Right lobe of liver (tissue), 6 donors: Measurements from ENCODE around the gene LCTL. TPM values are rescaled to one million over a fixed set of nuclear protein-coding genes. Genes with fewer than 3 reads are reported as not detected.
A peak's percentile ranks its signal among the peaks of the same experiment; 100 is the strongest.
"Not testable (repeated sequence)": the region's sequence is repeated elsewhere in the genome, so short reads cannot be mapped to it uniquely, and the experiment has no call there.

Experiments
- ATAC-seq, 4 donors: fragments of 200-7000 bp; cut with Tn5 transposase; one replicate each; pipeline ENCODE4 v1.9.1; 2020; ENCODE audit warnings: mild to moderate bottlenecking in 4 of 4, moderate library complexity in 4 of 4
- DNase-seq, 3 donors: peaks; one replicate each; pipeline ENCODE4 v3.0.0-alpha.2; 2020
- H3K27ac ChIP-seq, 3 donors: fragments of 200-600 bp; one replicate each; pipeline ENCODE4 v1.8.0; 2022
- H3K27me3 ChIP-seq, 2 donors: fragments of 200-600 bp; one replicate each; pipeline ENCODE4 v1.8.0; 2022
- H3K36me3 ChIP-seq, 4 donors: fragments of 200-600 bp; sonication (generic) in 1 of 4; one replicate each; pipeline versions ENCODE4 v1.5.1 to v1.8.0; 2017 to 2022; ENCODE audit warnings: control low read depth in 1 of 4
- H3K4me1 ChIP-seq, 4 donors: fragments of 200-600 bp; sonication (generic) in 1 of 4; one replicate each; pipeline versions ENCODE4 v1.5.1 to v1.8.0; 2017 to 2022; ENCODE audit warnings: control low read depth in 1 of 4
- H3K4me3 ChIP-seq, 3 donors: fragments of 200-600 bp; one replicate each; pipeline ENCODE4 v1.8.0; 2022
- H3K9me3 ChIP-seq, 4 donors: fragments of 200-600 bp; sonication (generic) in 1 of 4; one replicate each; pipeline versions ENCODE4 v1.5.1 to v1.8.0; 2017 to 2022; ENCODE audit warnings: control low read depth in 1 of 4
- CTCF ChIP-seq, 4 donors: fragments of 200-600 bp in 3 of 4; fragments of 450-650 bp in 1 of 4; IDR thresholded peaks; one replicate each; pipeline versions ENCODE4 v1.5.1 to v1.8.0; 2016 to 2022; ENCODE audit warnings: antibody characterized with exemption in 4 of 4, mild to moderate bottlenecking in 2 of 4
- POLR2A ChIP-seq: fragments of 450-650 bp; IDR thresholded peaks from one replicate; pipeline ENCODE4 v1.6.1; 2017; ENCODE audit warnings: antibody characterized with exemption, mild to moderate bottlenecking
- WGBS: methylation state at CpG from one replicate; pipeline ENCODE4 v1.1.6; 2018; ENCODE audit warnings: low coverage, low lambda C conversion rate; ENCODE audit not compliant: insufficient coverage; ENCODE audit errors: missing lambda C conversion rate; 5-methylcytosine and 5-hydroxymethylcytosine counted together
- intact Hi-C, 2 donors: fragments of 100-400 bp; cut with DNase I; formaldehyde crosslinking; loops; one replicate each; pipeline versions ENCODE4 v1.11.2 to v1.14.1; 2022
- total RNA-seq, 6 experiments: library from RNA; depleted of rRNA in 2 of 6; stranded (reverse); fragments of >200 nt in 2 of 6; fragmentation: NEBNext Ultra II Directional in 3 of 6; extraction: Animal tissue kit (Norgen Biotek cat#: 25700) in 3 of 6; gene quantifications; one replicate each; pipeline versions ENCODE4 v1.1.0 to v1.2.4, GENCODE V29; 2016 to 2023
- donor health status: DM: no; HTN: yes; CAD: no.
- donor health status: DM: no; HTN: no; CAD: no.
- donor health status: DM: no; HTN: no; CAD: no.
- donor health status: DM: no; HTN: yes; CAD: no.
- donor health status: DM: no; HTN: yes; CAD: no.

LCTL gene
- total RNA-seq, 6 experiments from 2014 or later = not detected

GRCh38 chr15:66590435-66590834 lies 24.6 kb upstream of the LCTL start:
- H3K36me3 ChIP-seq = no peaks in the 10 kb centered on the region
- peak overlapping the region in 2 of 3 donors; percentile 1 to 40 for H3K27ac ChIP-seq
- intact Hi-C loops = no loop called here
- WGBS = 37% methylated on average over 2 of the region's 2 CpGs
- H3K27me3 ChIP-seq = no peaks in the 10 kb centered on the region
- ATAC-seq (peak; percentile 72 to 81 (median 78)), DNase-seq (no peak)
- no peaks in the 10 kb centered on the region for H3K9me3 ChIP-seq
- TF ChIP-seq CTCF (IDR thresholded peaks at IDR 0.05) = no peak
- no peak for TF ChIP-seq POLR2A
- peaks cover 0 to 7% (median 3%) of the 10 kb centered on the region in 4 donors for H3K4me1 ChIP-seq
- H3K4me3 ChIP-seq = no peak overlapping the region

GRCh38 chr15:66589429-66589828 lies 23.6 kb upstream of the LCTL start:
- H3K4me1 ChIP-seq, H3K9me3 ChIP-seq, intact Hi-C loops, H3K36me3 ChIP-seq, H3K27ac ChIP-seq, H3K4me3 ChIP-seq, ATAC-seq, H3K27me3 ChIP-seq, DNase-seq: not testable (repeated sequence)
- 86% methylated on average over 6 of the region's 6 CpGs for WGBS

GRCh38 chr15:66588971-66589370 lies 23.2 kb upstream of the LCTL start:
- H3K27ac ChIP-seq = no peak overlapping the region
- DNase-seq (no peak), ATAC-seq (no peak)

GRCh38 chr15:66588537-66588936 lies 22.7 kb upstream of the LCTL start:
- intact Hi-C loops = no loop called here
- DNase-seq (no peak), ATAC-seq (no peak)
- WGBS = 100% methylated on average over 1 of the region's 5 CpGs
- no peaks in the 10 kb centered on the region for H3K36me3 ChIP-seq
- no peak overlapping the region for H3K27ac ChIP-seq
- no peak overlapping the region for H3K4me3 ChIP-seq
- peaks cover 0 to 7% (median 3%) of the 10 kb centered on the region in 4 donors for H3K4me1 ChIP-seq
- no peaks in the 10 kb centered on the region for H3K9me3 ChIP-seq
- TF ChIP-seq POLR2A (no peak), CTCF (IDR thresholded peaks at IDR 0.05) (no peak)
- no peaks in the 10 kb centered on the region for H3K27me3 ChIP-seq

More at GRCh38 chr15:66588971-66589370, 23.2 kb upstream of the LCTL start:
- WGBS = 86% methylated on average over 1 of the region's 8 CpGs
- no peaks in the 10 kb centered on the region for H3K36me3 ChIP-seq
- no peak overlapping the region for H3K4me3 ChIP-seq
- intact Hi-C loops = no loop called here
- TF ChIP-seq CTCF (IDR thresholded peaks at IDR 0.05) (no peak), POLR2A (no peak)
- H3K9me3 ChIP-seq = no peaks in the 10 kb centered on the region
- no peaks in the 10 kb centered on the region for H3K27me3 ChIP-seq
- peaks cover 0 to 7% (median 3%) of the 10 kb centered on the region in 4 donors for H3K4me1 ChIP-seq

- no peak for DNase-seq
- peaks cover 0 to 7% (median 3%) of the 10 kb centered on the region in 4 donors for H3K4me1 ChIP-seq
- no peaks in the 10 kb centered on the region for H3K27me3 ChIP-seq
- H3K4me3 ChIP-seq = no peak overlapping the region
- ATAC-seq = no peak
- H3K27ac ChIP-seq = no peak overlapping the region
- WGBS = 88% methylated on average over 5 of the region's 5 CpGs
- H3K36me3 ChIP-seq = no peaks in the 10 kb centered on the region
- no peaks in the 10 kb centered on the region for H3K9me3 ChIP-seq
- TF ChIP-seq CTCF (IDR thresholded peaks at IDR 0.05) (no peak), POLR2A (no peak)
- intact Hi-C loops = no loop called here
These were observed 22.0 kb upstream of the LCTL start for GRCh38 chr15:66587749-66588148.
